ACC112 (cell line): ENCODE results near the gene RXRA.

ENCODE experiments used
- H2AFZ ChIP-seq: fragments of 200-600 bp; sonication (generic); one replicate; pipeline ENCODE4 v1.6.0; 2017; ENCODE audit warnings: antibody characterized with exemption, low read length; ENCODE audit not compliant: unreplicated experiment
- H3K27ac ChIP-seq: fragments of 200-600 bp; sonication (generic); 2 replicates; pipeline ENCODE4 v1.5.1; 2014; ENCODE audit warnings: low read depth, mild to moderate bottlenecking, antibody characterized with exemption, low read length, moderate library complexity
- H3K27me3 ChIP-seq: fragments of 200-600 bp; sonication (generic); 2 replicates; pipeline ENCODE4 v1.6.1; 2014; ENCODE audit warnings: mild to moderate bottlenecking, antibody characterized with exemption, low read length, moderate library complexity, mixed read lengths; ENCODE audit not compliant: insufficient read depth
- H3K36me3 ChIP-seq: fragments of 200-600 bp; sonication (generic); 2 replicates; pipeline ENCODE4 v1.6.1; 2016; ENCODE audit warnings: mild to moderate bottlenecking, antibody characterized with exemption, low read length, moderate library complexity, mixed read lengths; ENCODE audit not compliant: insufficient read depth
- H3K4me1 ChIP-seq: fragments of 200-600 bp; sonication (generic); one replicate; pipeline ENCODE4 v1.6.1; 2016; ENCODE audit warnings: low read length, mixed read lengths; ENCODE audit not compliant: insufficient read depth, unreplicated experiment, control insufficient read depth
- H3K4me3 ChIP-seq: fragments of 200-600 bp; sonication (generic); 2 replicates; pipeline ENCODE4 v1.5.1; 2014; ENCODE audit warnings: mild to moderate bottlenecking, low read depth, low read length
- H3K79me2 ChIP-seq: fragments of 200-600 bp; sonication (generic); one replicate; pipeline ENCODE4 v1.6.0; 2016; ENCODE audit warnings: low read length; ENCODE audit not compliant: control insufficient read depth, unreplicated experiment, insufficient read depth

RXRA gene

DNA sequence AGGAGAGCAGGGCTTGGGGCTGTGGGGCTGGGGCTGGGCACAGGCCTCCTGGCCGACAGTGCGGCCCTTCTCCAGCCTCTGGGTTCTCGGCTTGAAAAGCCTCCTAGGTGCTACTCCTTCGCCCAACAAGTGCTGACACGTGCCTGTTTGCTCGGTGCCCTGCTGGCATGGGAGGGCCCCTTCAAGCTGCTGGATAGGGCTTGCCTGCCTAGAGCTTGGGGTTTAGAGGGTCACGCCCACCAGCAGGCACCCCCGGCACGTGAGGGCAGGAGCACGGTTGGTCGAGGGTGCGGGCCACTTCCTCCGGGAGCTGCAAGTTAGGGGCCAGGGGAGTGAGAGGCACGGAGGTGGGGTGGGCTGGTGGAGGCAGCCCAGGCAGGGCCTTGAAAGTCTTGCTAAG is 106.2 kb downstream of the RXRA start:
- H3K4me1 ChIP-seq: peaks cover 27% of the 10 kb centered on the region
- no peaks in the 10 kb centered on the region for H3K79me2 ChIP-seq
- 0 out of 2 replicates have a peak overlapping the region, but pooled peaks have one; percentile 7 for H3K27ac ChIP-seq
- peaks cover 9% of the 10 kb centered on the region; the same call in 1 of the 2 replicates for H3K36me3 ChIP-seq
- H3K27me3 ChIP-seq: no peaks in the 10 kb centered on the region
- no peak overlapping the region for H2AFZ ChIP-seq
- no peak overlapping the region for H3K4me3 ChIP-seq

DNA sequence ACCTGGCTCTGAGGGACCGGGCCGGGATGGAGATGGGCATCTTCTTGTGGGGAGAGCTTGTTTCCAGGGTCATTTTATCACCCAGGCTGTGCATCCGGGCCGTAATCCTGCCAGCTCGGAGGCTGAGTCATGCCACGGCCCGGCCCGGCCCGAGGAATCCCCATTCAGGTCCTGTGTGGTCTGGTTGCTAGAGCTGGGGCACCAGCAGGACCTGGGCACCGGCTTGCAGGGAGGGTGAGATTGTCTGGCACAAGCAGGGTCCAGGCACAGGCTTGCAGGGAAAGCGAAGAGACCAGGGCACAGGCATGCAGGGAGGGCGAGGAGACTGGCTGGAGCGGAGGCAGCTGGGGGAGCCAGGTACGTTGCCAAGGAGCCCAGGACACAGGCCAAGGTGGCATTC is 106.8 kb downstream of the RXRA start:
- H2AFZ ChIP-seq: no peak overlapping the region
- H3K4me3 ChIP-seq: no peak overlapping the region
- H3K27me3 ChIP-seq: no peaks in the 10 kb centered on the region
- no peaks in the 10 kb centered on the region for H3K79me2 ChIP-seq
- H3K4me1 ChIP-seq: peaks cover 27% of the 10 kb centered on the region
- H3K36me3 ChIP-seq: peaks cover 9% of the 10 kb centered on the region; the same call in 1 of the 2 replicates
- H3K27ac ChIP-seq: 0 out of 2 replicates have a peak overlapping the region, but pooled peaks have one; percentile 7

DNA sequence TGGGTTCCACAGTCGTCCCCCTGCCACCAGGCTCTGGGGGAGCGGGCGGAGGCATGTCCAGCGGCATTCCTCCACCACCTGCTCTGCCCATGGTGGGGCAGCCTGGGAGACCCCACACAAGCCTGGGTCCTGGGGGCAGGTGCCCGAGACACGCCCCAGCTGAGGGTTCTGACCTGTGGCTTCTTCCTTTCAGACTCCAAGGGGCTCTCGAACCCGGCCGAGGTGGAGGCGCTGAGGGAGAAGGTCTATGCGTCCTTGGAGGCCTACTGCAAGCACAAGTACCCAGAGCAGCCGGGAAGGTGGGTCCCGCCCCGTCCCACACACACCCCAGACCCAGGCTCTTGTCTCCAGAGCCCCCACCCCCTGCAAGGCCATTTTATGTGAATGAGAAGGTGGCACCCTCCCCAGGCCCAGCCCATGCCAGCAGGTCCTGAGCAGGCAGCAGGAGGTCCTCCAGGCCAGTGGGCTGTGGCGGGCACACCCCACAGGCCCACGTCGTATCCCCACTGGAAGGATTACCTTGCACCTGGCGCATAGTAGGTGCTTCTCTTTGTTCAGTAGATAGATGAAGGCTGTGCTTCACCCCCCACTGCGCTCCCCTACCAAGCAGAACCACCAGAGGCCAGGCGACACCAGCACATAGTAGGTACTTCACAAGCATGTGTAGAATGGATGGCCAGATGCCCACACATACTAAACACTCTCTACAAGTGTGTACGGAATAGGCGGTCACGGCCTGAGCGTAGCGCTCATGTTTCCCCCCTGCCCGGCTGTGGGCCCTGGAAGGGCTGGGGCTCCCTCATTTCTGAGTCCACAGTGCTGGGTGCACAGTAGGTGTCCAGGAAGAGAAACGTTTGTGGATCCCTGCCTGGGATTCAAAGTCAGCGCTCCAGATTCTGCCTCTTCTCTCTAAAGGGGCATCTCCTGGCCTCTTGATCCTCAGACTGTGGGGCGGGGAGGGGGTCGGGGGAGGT is 107.9 kb downstream of the RXRA start:
- Histone ChIP-seq H3K27me3 (no peaks in the 10 kb centered on the region), H2AFZ (no peak overlapping the region), H3K4me1 (peaks cover 27% of the 10 kb centered on the region), H3K36me3 (peaks cover 9% of the 10 kb centered on the region; the same call in 1 of the 2 replicates), H3K79me2 (no peaks in the 10 kb centered on the region), H3K4me3 (no peak overlapping the region), H3K27ac (peak overlapping the region; percentile 56)

DNA sequence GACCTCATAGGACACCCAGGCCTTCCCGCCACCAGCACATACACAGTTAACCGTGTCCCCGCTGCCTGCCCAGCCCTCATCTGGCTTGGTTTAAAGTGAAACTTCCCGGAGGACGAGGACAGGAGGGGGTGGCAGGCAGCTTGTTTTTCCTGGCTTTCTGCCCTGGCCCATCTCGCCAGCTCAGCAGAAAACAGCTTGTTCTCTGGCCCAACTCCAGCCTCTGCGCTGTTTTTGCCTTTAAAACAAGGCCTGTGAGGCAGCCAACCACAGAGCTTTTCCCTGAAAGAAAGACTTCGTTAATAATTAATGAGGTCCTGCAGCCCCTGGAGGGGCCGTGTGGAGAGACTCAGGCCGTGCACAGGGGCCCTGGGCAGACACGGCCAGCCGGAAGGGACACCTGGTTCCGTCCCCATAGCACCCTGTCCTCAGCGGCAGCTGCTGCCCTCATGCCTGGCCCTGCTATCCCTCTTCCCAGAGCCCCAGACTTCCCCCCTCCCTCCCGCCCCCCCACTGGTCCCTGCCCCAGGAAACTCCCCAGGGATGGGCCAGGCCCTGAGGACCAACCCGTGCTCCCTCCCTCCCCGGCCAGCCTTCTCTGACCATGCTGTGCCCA is 108.7 kb downstream of the RXRA start:
- peaks cover 9% of the 10 kb centered on the region; the same call in 1 of the 2 replicates for H3K36me3 ChIP-seq
- H3K4me1 ChIP-seq: peaks cover 27% of the 10 kb centered on the region
- no peak overlapping the region for H2AFZ ChIP-seq
- no peaks in the 10 kb centered on the region for H3K27me3 ChIP-seq
- peak overlapping the region; percentile 59 for H3K27ac ChIP-seq
- no peaks in the 10 kb centered on the region for H3K79me2 ChIP-seq
- peak overlapping the region; percentile 52; the same call in 1 of the 2 replicates for H3K4me3 ChIP-seq

DNA sequence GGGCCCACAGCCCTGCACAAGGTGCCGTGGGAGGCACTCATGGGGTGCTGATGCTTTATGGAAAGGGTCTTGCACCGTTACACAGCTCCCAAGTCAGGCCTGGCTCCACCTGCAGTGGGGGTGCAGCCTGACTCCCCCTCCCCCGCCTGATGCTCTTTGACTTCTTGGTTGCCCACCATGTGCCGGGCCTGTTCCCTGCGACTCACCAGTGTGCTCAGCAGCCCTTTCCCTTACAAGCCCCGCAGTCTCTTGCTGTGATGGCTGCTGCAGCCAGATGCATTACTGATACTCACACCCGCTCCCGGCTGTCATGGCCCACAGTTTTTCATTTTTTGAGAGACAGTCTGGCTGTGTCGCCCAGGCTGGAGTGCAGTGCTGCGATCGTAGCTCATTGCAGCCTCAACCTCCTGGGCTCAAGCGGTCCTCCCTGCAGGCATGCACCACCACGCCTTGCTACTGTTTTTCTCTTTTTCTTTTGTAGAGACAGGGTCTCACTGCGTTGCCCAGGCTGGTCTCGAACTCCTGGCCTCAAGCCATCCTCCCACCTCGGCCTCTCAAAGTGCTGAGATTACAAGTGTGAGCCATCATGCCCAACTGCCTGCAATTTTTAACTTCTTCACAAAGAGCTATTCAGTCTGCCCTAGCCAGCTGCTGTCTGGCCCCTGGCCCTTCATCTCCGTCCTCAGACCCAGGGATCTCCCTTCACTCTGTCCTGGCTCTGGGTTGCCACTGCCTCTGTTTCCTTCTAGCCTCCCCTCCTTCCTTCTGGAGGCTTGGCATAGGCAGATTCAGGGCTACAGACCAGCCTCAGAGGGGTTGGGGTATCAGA is 109.5 kb downstream of the RXRA start:
- H3K4me1 ChIP-seq: peaks cover 27% of the 10 kb centered on the region
- no peaks in the 10 kb centered on the region for H3K79me2 ChIP-seq
- H3K4me3 ChIP-seq: no peak overlapping the region
- H3K27me3 ChIP-seq: no peaks in the 10 kb centered on the region
- no peak overlapping the region for H2AFZ ChIP-seq
- H3K27ac ChIP-seq: no peak overlapping the region
- peaks cover 9% of the 10 kb centered on the region; the same call in 1 of the 2 replicates for H3K36me3 ChIP-seq

DNA sequence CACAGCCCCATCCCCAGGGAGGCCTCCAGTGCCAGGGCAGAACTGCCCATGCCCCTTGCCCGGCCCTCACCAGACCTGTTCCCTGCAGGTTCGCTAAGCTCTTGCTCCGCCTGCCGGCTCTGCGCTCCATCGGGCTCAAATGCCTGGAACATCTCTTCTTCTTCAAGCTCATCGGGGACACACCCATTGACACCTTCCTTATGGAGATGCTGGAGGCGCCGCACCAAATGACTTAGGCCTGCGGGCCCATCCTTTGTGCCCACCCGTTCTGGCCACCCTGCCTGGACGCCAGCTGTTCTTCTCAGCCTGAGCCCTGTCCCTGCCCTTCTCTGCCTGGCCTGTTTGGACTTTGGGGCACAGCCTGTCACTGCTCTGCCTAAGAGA is 110.1 kb downstream of the RXRA start:
- peaks cover 9% of the 10 kb centered on the region; the same call in 1 of the 2 replicates for H3K36me3 ChIP-seq
- H3K27me3 ChIP-seq: no peaks in the 10 kb centered on the region
- peaks cover 27% of the 10 kb centered on the region for H3K4me1 ChIP-seq
- no peak overlapping the region for H2AFZ ChIP-seq
- H3K27ac ChIP-seq: no peak overlapping the region
- no peak overlapping the region for H3K4me3 ChIP-seq
- no peaks in the 10 kb centered on the region for H3K79me2 ChIP-seq

DNA sequence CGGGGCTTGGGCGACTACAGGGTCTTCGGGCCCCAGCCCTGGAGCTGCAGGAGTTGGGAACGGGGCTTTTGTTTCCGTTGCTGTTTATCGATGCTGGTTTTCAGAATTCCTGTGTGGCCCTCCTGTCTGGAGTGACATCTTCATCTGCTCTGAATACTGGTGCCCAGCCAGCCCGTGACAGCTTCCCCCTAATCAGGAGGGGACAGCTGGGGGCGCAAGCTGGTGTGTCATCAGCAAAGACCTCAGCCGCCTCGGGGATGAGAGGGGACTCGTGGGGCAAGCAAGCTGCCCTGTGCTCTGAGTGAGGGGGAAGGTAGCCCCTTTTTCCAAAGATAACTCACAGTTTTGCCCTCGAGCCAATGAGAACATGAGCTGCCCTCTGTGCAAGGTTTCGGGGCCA is 110.7 kb downstream of the RXRA start:
- no peak overlapping the region for H2AFZ ChIP-seq
- no peak overlapping the region for H3K27ac ChIP-seq
- no peak overlapping the region for H3K4me3 ChIP-seq
- no peaks in the 10 kb centered on the region; the same call in 1 of the 2 replicates for H3K27me3 ChIP-seq
- no peaks in the 10 kb centered on the region for H3K79me2 ChIP-seq
- H3K36me3 ChIP-seq: peaks cover 9% of the 10 kb centered on the region; the same call in 1 of the 2 replicates
- H3K4me1 ChIP-seq: peaks cover 28% of the 10 kb centered on the region

DNA sequence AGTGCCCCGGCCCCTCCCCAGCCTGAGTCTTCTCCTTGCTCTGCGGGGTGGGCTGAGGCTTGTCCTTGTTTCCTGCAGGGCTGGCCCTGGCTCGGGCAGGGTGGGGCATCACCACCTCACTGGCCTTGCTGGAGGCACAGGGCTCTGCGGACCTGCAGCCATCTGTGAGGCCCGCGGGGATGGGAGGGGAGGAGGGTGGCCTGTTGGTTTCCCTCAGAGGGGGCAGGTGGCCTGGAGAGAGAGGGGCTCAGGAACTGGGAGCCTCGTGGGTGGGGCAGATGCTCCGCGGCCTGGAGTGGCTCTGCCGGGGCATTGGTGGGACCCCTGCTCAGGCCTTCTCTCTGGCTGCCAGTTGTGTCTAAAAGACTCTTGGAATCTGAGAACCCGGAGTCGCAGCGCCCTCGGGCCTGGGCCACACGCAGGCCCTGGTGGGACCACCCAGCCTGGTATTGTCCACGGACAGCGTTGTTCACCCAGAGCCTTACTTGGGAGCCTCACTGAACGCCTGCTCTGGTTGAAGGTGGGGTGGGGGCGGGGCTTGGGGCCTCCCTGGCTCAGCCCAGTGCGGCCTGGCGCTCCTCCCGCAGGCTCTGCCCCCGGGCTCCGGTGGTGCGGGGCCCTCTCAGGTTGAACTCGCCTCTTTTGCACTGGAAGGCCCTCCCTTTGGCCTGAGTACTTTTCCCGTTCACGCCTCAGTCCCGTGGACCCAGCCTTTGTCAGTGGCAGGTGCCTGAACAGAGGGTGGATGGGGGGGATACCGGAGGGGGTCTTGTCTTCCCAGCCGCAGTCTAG is 111.3 kb downstream of the RXRA start:
- H2AFZ ChIP-seq: no peak overlapping the region
- H3K4me1 ChIP-seq: peaks cover 31% of the 10 kb centered on the region
- H3K27ac ChIP-seq: no peak overlapping the region
- H3K4me3 ChIP-seq: no peak overlapping the region
- no peaks in the 10 kb centered on the region for H3K79me2 ChIP-seq
- H3K36me3 ChIP-seq: peaks cover 9% of the 10 kb centered on the region; the same call in 1 of the 2 replicates
- H3K27me3 ChIP-seq: no peaks in the 10 kb centered on the region; the same call in 1 of the 2 replicates

DNA sequence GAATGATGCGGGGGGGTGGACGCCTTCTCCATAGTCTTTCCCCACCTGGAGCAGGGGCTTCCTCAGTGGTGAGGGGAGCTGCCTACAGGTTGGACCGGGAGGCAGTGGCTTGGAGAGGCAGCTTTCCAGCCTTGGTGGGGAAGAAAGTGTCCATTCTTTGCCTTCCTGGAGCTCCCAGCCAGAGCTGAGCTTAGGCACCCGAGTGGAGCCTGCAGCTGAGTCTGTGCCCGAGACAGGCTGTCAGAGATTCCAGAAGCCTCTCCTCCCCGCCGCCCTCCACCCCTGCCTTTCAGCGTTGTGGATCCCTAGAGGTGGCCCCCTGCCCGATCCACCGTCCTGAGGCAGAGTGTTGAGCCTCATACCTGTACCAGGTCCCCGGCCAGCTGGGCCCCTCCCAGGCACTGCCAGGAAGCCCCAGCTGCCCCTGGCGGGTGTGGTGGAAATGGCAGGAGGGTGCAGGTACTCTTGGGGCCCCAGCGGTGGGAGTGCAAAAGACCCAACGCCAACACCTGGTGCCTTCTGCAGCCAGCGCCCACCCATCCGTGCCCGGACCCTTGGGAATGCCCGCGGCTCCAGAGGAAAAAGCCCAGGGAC is 112.0 kb downstream of the RXRA start:
- Histone ChIP-seq H3K27ac (no peak overlapping the region), H3K79me2 (no peaks in the 10 kb centered on the region), H3K4me1 (peaks cover 30% of the 10 kb centered on the region), H3K4me3 (no peak overlapping the region), H3K36me3 (peaks cover 9% of the 10 kb centered on the region; the same call in 1 of the 2 replicates), H3K27me3 (no peaks in the 10 kb centered on the region; the same call in 1 of the 2 replicates), H2AFZ (no peak overlapping the region)
